AG10803 (cell line): ENCODE results near the gene SPPL2B.
"Not testable (repeated sequence)": the region's sequence is repeated elsewhere in the genome, so short reads cannot be mapped to it uniquely, and the experiment has no call there.

Source experiments
- DNase-seq: peaks from one replicate; pipeline ENCODE4 v3.0.0; 2010; ENCODE audit warnings: low read depth
- H3K4me3 ChIP-seq: 2 replicates; pipeline ENCODE4 v1.5.1; 2011; ENCODE audit warnings: mild to moderate bottlenecking, low read length, control low read depth
- CTCF ChIP-seq: conservative IDR thresholded peaks from 2 replicates; pipeline ENCODE4 v1.5.1; 2011; ENCODE audit warnings: mild to moderate bottlenecking, low read length, control low read depth, inconsistent platforms

SPPL2B gene

GRCh38 chr19:2344381-2344870 lies 15.9 kb downstream of the SPPL2B start:
- no peak for DNase-seq
- TF ChIP-seq CTCF = no peak
- H3K4me3 ChIP-seq = no peak overlapping the region

- no peak for TF ChIP-seq CTCF
- H3K4me3 ChIP-seq = no peak overlapping the region
- DNase-seq = no peak
Measured at GRCh38 chr19:2345076-2345475, 16.6 kb downstream of the SPPL2B start.

GRCh38 chr19:2345794-2346663 lies 17.5 kb downstream of the SPPL2B start:
- DNase-seq = no peak
- TF ChIP-seq CTCF = no peak
- no peak overlapping the region for H3K4me3 ChIP-seq

- H3K4me3 ChIP-seq, DNase-seq: not testable (repeated sequence)
Measured at GRCh38 chr19:2349818-2350217, 21.3 kb downstream of the SPPL2B start.

- H3K4me3 ChIP-seq = no peak overlapping the region
- no peak for DNase-seq
- TF ChIP-seq CTCF = no peak
Measured at GRCh38 chr19:2350656-2351055, 22.2 kb downstream of the SPPL2B start.

GRCh38 chr19:2351591-2351990 lies 23.1 kb downstream of the SPPL2B start:
- no peak for DNase-seq
- no peak for TF ChIP-seq CTCF
- no peak overlapping the region for H3K4me3 ChIP-seq

GRCh38 chr19:2352121-2352520 lies 23.6 kb downstream of the SPPL2B start:
- no peak overlapping the region for H3K4me3 ChIP-seq
- DNase-seq = no peak
- TF ChIP-seq CTCF = no peak
